DND-41 (cell line): Measurements from ENCODE around the gene PRRT4.

Source experiments
- ATAC-seq: fragments of 200-7000 bp; cut with Tn5 transposase; 3 replicates; pipeline ENCODE4 v1.9.1; 2021; ENCODE audit warnings: low read depth; ENCODE audit not compliant: insufficient read depth
- DNase-seq: peaks from one replicate; pipeline ENCODE4 v3.0.0-alpha.2; 2020
- H2AFZ ChIP-seq: 2 replicates; pipeline ENCODE4 v1.6.0; 2012; ENCODE audit warnings: low read depth, low read length
- H3K27ac ChIP-seq: 2 replicates; pipeline ENCODE4 v1.5.1; 2012; ENCODE audit warnings: low read length, inconsistent platforms
- H3K27me3 ChIP-seq: fragments of 200-600 bp; sonication (generic); 2 replicates; pipeline ENCODE4 v1.6.0; 2012; ENCODE audit warnings: low read length, mild to moderate bottlenecking, inconsistent platforms; ENCODE audit not compliant: insufficient read depth, poor library complexity
- H3K36me3 ChIP-seq: 2 replicates; pipeline ENCODE4 v1.5.1; 2012; ENCODE audit warnings: low read length, inconsistent platforms; ENCODE audit not compliant: insufficient read depth
- H3K4me1 ChIP-seq: 2 replicates; pipeline ENCODE4 v1.5.1; 2012; ENCODE audit warnings: mild to moderate bottlenecking, low read length; ENCODE audit not compliant: insufficient read depth
- H3K4me2 ChIP-seq: 2 replicates; pipeline ENCODE4 v1.6.0; 2012; ENCODE audit warnings: mild to moderate bottlenecking, moderate library complexity, low read length, inconsistent platforms; ENCODE audit not compliant: insufficient read depth
- H3K4me3 ChIP-seq, 2 experiments: fragments of 200-600 bp in 1 of 2; shearing (Covaris generic) in 1 of 2; 2 replicates each; pipeline ENCODE4 v1.5.1; 2012 to 2016; ENCODE audit warnings: inconsistent platforms in 2 of 2, low read length in 2 of 2, mild to moderate bottlenecking in 2 of 2, low read depth in 1 of 2, moderate library complexity in 1 of 2
- H3K79me2 ChIP-seq: 2 replicates; pipeline ENCODE4 v1.6.0; 2012; ENCODE audit warnings: low read length, inconsistent platforms; ENCODE audit not compliant: insufficient read depth
- H3K9ac ChIP-seq: 2 replicates; pipeline ENCODE4 v1.6.0; 2012; ENCODE audit warnings: low read depth, mild to moderate bottlenecking, inconsistent platforms, low read length, moderate library complexity
- H3K9me3 ChIP-seq: 2 replicates; pipeline ENCODE4 v1.5.1; 2012; ENCODE audit warnings: low read length, moderate library complexity, mild to moderate bottlenecking, inconsistent platforms; ENCODE audit not compliant: insufficient read depth, severe bottlenecking
- H4K20me1 ChIP-seq: 2 replicates; pipeline ENCODE4 v1.6.0; 2012; ENCODE audit warnings: low read length; ENCODE audit not compliant: insufficient read depth
- EZH2 ChIP-seq: IDR thresholded peaks from 3 replicates; pipeline ENCODE4 v1.6.1; 2012; ENCODE audit warnings: borderline replicate concordance, low read depth, mild to moderate bottlenecking, moderate library complexity, low read length, inconsistent platforms; ENCODE audit not compliant: severe bottlenecking
- TF ChIP-seq, protein P1 (sequence below): IDR thresholded peaks from 2 replicates; pipeline ENCODE4 v1.5.1; 2012; ENCODE audit warnings: borderline replicate concordance, low read length, moderate library complexity, mild to moderate bottlenecking; ENCODE audit not compliant: poor library complexity, severe bottlenecking; ENCODE audit errors: extremely low read depth

PRRT4 gene

DNA sequence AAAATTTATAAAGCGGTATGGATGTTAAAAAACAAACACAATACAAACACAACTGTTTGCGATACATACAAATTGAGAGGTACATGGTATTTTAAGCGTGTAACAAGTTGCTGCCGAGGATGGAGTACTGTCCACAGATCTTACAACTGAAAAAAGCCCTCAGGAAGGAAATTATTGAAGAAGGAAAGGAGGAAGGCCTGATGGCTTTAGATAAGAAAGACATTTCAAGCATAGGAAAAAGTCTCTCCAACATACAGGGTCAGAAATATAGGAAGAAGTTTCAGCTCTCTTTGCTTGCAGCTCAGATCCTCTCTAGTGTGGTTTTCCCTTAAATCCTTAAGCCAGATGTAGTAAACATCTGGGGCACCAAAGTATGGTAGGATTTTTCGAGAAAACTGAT is 42.8 kb downstream of the PRRT4 start:
- no peak for ATAC-seq
- H3K79me2 ChIP-seq, result no peaks in the 10 kb centered on the region
- no peaks in the 10 kb centered on the region for H3K27me3 ChIP-seq
- no peak overlapping the region for H3K4me2 ChIP-seq
- no peak overlapping the region for H3K9ac ChIP-seq
- H3K36me3 ChIP-seq, result peaks cover 92% of the 10 kb centered on the region
- H4K20me1 ChIP-seq, result no peaks in the 10 kb centered on the region
- H3K4me3 ChIP-seq, result no peak overlapping the region
- H3K27ac ChIP-seq, result no peak overlapping the region
- TF ChIP-seq, protein P1, sequence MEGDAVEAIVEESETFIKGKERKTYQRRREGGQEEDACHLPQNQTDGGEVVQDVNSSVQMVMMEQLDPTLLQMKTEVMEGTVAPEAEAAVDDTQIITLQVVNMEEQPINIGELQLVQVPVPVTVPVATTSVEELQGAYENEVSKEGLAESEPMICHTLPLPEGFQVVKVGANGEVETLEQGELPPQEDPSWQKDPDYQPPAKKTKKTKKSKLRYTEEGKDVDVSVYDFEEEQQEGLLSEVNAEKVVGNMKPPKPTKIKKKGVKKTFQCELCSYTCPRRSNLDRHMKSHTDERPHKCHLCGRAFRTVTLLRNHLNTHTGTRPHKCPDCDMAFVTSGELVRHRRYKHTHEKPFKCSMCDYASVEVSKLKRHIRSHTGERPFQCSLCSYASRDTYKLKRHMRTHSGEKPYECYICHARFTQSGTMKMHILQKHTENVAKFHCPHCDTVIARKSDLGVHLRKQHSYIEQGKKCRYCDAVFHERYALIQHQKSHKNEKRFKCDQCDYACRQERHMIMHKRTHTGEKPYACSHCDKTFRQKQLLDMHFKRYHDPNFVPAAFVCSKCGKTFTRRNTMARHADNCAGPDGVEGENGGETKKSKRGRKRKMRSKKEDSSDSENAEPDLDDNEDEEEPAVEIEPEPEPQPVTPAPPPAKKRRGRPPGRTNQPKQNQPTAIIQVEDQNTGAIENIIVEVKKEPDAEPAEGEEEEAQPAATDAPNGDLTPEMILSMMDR, result no peak
- TF ChIP-seq EZH2, result no peak
- DNase-seq, result no peak
- H3K4me1 ChIP-seq, result no peaks in the 10 kb centered on the region
- no peak overlapping the region for H2AFZ ChIP-seq
- H3K9me3 ChIP-seq, result no peaks in the 10 kb centered on the region

DNA sequence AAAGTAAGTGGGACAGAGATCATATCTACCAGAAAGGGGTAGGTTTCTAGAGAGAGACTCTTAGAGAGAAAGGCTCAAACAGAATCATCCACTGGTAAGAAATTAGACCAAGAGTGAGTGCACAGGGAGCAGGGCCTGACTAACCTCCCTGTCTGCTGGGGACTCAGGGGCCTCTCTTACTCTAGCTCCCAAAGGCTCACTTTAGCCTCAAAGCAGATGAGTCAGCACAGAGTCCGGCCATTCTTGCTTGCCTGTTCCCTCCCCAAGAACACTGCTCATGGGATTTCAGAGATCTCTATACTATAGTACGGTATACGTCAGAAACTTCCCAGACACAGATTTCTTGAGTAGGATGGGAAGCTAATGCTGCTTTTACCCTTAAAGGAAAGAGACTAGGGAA is 50.5 kb downstream of the PRRT4 start:
- no peaks in the 10 kb centered on the region for H3K4me1 ChIP-seq
- H3K36me3 ChIP-seq, result peaks cover 93% of the 10 kb centered on the region
- H3K27ac ChIP-seq, result no peak overlapping the region
- ATAC-seq (no peak), DNase-seq (no peak)
- H4K20me1 ChIP-seq, result no peaks in the 10 kb centered on the region
- no peak overlapping the region for H2AFZ ChIP-seq
- no peak overlapping the region for H3K4me3 ChIP-seq
- no peaks in the 10 kb centered on the region for H3K27me3 ChIP-seq
- H3K9me3 ChIP-seq, result no peaks in the 10 kb centered on the region
- H3K4me2 ChIP-seq, result no peak overlapping the region
- TF ChIP-seq EZH2, result no peak
- TF ChIP-seq, protein P1, result no peak
- H3K79me2 ChIP-seq, result no peaks in the 10 kb centered on the region
- no peak overlapping the region for H3K9ac ChIP-seq

DNA sequence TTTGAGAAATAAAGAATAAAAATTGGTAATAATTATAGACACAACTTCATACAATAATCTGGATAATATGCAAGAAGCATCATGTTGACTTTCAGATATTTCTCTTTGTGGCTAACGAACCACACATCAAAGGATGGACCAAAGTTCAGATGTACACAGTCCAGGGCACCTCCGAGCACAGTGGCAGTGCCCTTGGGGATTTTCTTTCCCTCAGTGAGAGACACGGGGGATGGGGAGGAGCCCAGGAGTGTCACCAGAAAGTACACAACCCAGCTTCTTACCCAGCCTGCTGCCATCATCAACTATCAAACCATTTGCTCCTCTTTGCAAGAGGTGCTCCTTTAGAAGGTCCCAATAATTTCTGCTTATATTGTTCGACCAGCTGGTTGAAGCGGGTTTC is 51.0 kb downstream of the PRRT4 start:
- DNase-seq, result no peak
- no peaks in the 10 kb centered on the region for H3K27me3 ChIP-seq
- no peaks in the 10 kb centered on the region for H3K4me1 ChIP-seq
- TF ChIP-seq EZH2, result no peak
- TF ChIP-seq, protein P1, result no peak
- no peak overlapping the region for H3K27ac ChIP-seq
- no peak overlapping the region for H2AFZ ChIP-seq
- no peak overlapping the region for H3K4me3 ChIP-seq
- H3K36me3 ChIP-seq, result peaks cover 93% of the 10 kb centered on the region
- H3K9ac ChIP-seq, result no peak overlapping the region
- H3K9me3 ChIP-seq, result no peaks in the 10 kb centered on the region
- H3K79me2 ChIP-seq, result no peaks in the 10 kb centered on the region
- no peak for ATAC-seq
- no peak overlapping the region for H3K4me2 ChIP-seq
- no peaks in the 10 kb centered on the region for H4K20me1 ChIP-seq

DNA sequence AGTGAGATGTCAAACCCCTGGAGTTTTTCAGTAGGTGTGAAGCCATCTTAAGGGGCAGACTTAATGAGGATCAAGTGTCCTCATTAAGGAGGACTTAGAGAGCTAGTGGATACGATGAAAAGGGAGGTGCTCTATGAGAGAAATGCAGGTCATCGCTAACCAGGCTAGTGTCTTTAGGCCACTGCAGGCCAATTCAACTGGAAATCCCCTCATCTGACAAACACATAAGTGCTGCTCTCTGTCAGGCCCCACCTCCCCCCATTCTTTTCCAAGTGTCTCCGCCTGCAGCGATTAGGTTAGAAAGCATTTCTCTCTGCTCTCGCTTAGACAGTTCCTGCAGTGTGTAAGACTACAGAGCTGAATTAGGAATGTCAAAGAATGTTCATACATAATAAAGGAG is 51.5 kb downstream of the PRRT4 start:
- Histone ChIP-seq H3K4me1 (no peaks in the 10 kb centered on the region), H3K27me3 (no peaks in the 10 kb centered on the region), H3K9me3 (no peaks in the 10 kb centered on the region), H3K36me3 (peaks cover 94% of the 10 kb centered on the region), H3K4me3 (no peak overlapping the region), H3K27ac (no peak overlapping the region), H2AFZ (no peak overlapping the region), H4K20me1 (no peaks in the 10 kb centered on the region), H3K9ac (no peak overlapping the region), H3K79me2 (no peaks in the 10 kb centered on the region), H3K4me2 (no peak overlapping the region)
- ATAC-seq (no peak), DNase-seq (no peak)
- no peak for TF ChIP-seq EZH2
- TF ChIP-seq, protein P1, result no peak
